Fibroblast of lung (primary cell): ENCODE data around the gene STX4. TPM values are rescaled to one million over a fixed set of nuclear protein-coding genes. Genes with fewer than 3 reads are reported as not detected.

ENCODE experiments used
- DNase-seq, 2 donors: peaks; one replicate each; pipeline versions ENCODE4 v3.0.0 to v3.0.0-alpha.2; 2010; ENCODE audit warnings: low read depth in 2 of 2
- H2AFZ ChIP-seq: 2 replicates; pipeline ENCODE4 v1.5.1; 2012; ENCODE audit warnings: low read length, control low read depth, inconsistent platforms
- H3K27ac ChIP-seq: 2 replicates; pipeline ENCODE4 v1.5.1; 2011; ENCODE audit warnings: low read length, control low read depth; ENCODE audit not compliant: insufficient read depth
- H3K27me3 ChIP-seq: 2 replicates; pipeline ENCODE4 v1.5.1; 2011; ENCODE audit warnings: mild to moderate bottlenecking, low read length; ENCODE audit not compliant: control insufficient read depth, insufficient read depth
- H3K36me3 ChIP-seq: 2 replicates; pipeline ENCODE4 v1.5.1; 2011; ENCODE audit warnings: low read length; ENCODE audit not compliant: control insufficient read depth, insufficient read depth
- H3K4me1 ChIP-seq: 2 replicates; pipeline ENCODE4 v1.5.1; 2011; ENCODE audit warnings: low read length; ENCODE audit not compliant: control insufficient read depth, insufficient read depth; ENCODE audit errors: extremely low read depth
- H3K4me2 ChIP-seq: 2 replicates; pipeline ENCODE4 v1.5.1; 2011; ENCODE audit warnings: low read length, control low read depth; ENCODE audit not compliant: insufficient read depth; ENCODE audit errors: extremely low read depth
- H3K4me3 ChIP-seq, 4 experiments: fragments of 200-600 bp in 1 of 4; sonication (generic) in 1 of 4; replicated peaks in 1 of 4; 2 replicates each; pipeline ENCODE4 v1.5.1; 2011 to 2016; ENCODE audit warnings: low read length in 4 of 4, low read depth in 3 of 4, mild to moderate bottlenecking in 3 of 4, control low read depth in 2 of 4, inconsistent platforms in 1 of 4, mixed read lengths in 1 of 4; ENCODE audit not compliant: insufficient read depth in 1 of 4; ENCODE audit errors: control extremely low read depth in 1 of 4
- H3K79me2 ChIP-seq: 2 replicates; pipeline ENCODE4 v1.5.1; 2012; ENCODE audit warnings: mild to moderate bottlenecking, low read length, inconsistent platforms; ENCODE audit not compliant: control insufficient read depth, insufficient read depth
- H3K9ac ChIP-seq: 2 replicates; pipeline ENCODE4 v1.5.1; 2011; ENCODE audit warnings: mild to moderate bottlenecking, low read length, control low read depth; ENCODE audit not compliant: insufficient read depth
- H3K9me3 ChIP-seq: 2 replicates; pipeline ENCODE4 v1.5.1; 2012; ENCODE audit warnings: low read depth, low read length; ENCODE audit not compliant: control insufficient read depth, insufficient read depth
- H4K20me1 ChIP-seq: 2 replicates; pipeline ENCODE4 v1.5.1; 2011; ENCODE audit warnings: low read length; ENCODE audit not compliant: control insufficient read depth, insufficient read depth; ENCODE audit errors: extremely low read depth
- EZH2 ChIP-seq: IDR thresholded peaks from 2 replicates; pipeline ENCODE4 v1.5.1; 2012; ENCODE audit warnings: low read length, control low read depth, mild to moderate bottlenecking; ENCODE audit errors: missing control alignments
- polyA plus RNA-seq, 2 donors: library from polyadenylated mRNA; depleted of rRNA in 1 of 2; stranded (reverse) in 1 of 2; unstranded in 1 of 2; fragments of >200 nt; gene quantifications; 2 replicates each; pipeline ENCODE4 v1.2.1, GENCODE V29; 2011 to 2012; ENCODE audit warnings: missing spikeins in 1 of 2
- total RNA-seq: library from RNA; depleted of rRNA; stranded (reverse); fragments of >200 nt; gene quantifications from 2 replicates; pipeline ENCODE4 v1.2.1, GENCODE V29; 2014
- TF ChIP-seq, protein P1 (sequence below), 2 donors: IDR thresholded peaks in 1 of 2; conservative IDR thresholded peaks in 1 of 2; 1 replicate in 1 of 2; 2 replicates in 1 of 2; pipeline ENCODE4 v1.5.1; 2011 to 2012; ENCODE audit warnings: low read length in 2 of 2, control low read depth in 1 of 2, inconsistent platforms in 1 of 2, low read depth in 1 of 2, mild to moderate bottlenecking in 1 of 2

Gene STX4
- total and polyA plus RNA-seq, 2 donors (not counting 1 experiment from before 2014, with no cell fraction given) = 37.5 to 42.8 TPM

DNA sequence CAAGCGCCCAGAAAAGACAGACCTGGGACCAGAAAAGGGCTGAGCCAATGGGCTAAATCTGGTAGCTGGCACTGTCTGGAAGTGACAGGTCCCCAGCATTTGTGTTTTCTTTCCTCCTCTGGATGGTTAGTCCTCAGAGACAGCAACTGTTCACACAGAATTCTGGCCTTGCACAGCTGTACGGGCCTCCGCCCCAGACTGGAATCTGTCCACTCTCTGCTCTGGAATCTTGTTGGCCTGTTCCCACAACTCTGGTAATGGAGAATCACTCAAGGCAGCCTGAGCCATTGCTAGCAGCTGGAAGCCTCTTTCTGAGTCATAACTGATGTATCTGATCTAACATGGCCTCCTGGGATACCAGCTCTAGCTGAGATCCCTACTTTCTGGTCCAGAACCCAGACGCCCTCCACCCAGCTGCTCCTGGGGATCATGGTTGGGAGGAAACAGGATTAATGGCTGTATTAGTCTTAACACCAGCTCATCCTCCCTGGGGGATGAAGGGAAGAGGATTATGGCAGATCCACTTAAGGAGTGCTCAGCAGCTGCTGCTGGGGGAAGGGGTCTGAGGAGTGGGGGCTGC is 31.6 kb downstream of the STX4 start:
- no peak overlapping the region for H2AFZ ChIP-seq
- peaks cover 59% of the 10 kb centered on the region for H3K79me2 ChIP-seq
- H3K9ac ChIP-seq = peak overlapping the region; percentile 61
- peaks cover 25% of the 10 kb centered on the region for H3K36me3 ChIP-seq
- no peaks in the 10 kb centered on the region for H3K27me3 ChIP-seq
- TF ChIP-seq, protein P1, sequence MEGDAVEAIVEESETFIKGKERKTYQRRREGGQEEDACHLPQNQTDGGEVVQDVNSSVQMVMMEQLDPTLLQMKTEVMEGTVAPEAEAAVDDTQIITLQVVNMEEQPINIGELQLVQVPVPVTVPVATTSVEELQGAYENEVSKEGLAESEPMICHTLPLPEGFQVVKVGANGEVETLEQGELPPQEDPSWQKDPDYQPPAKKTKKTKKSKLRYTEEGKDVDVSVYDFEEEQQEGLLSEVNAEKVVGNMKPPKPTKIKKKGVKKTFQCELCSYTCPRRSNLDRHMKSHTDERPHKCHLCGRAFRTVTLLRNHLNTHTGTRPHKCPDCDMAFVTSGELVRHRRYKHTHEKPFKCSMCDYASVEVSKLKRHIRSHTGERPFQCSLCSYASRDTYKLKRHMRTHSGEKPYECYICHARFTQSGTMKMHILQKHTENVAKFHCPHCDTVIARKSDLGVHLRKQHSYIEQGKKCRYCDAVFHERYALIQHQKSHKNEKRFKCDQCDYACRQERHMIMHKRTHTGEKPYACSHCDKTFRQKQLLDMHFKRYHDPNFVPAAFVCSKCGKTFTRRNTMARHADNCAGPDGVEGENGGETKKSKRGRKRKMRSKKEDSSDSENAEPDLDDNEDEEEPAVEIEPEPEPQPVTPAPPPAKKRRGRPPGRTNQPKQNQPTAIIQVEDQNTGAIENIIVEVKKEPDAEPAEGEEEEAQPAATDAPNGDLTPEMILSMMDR (conservative IDR thresholded peaks at IDR 0.05 in 1 of 2, IDR thresholded peaks at IDR 0.05 in 1 of 2; ENCODE audit: low read depth in 1 of 2, low read length in 2 of 2) = no peak
- no peak for TF ChIP-seq EZH2
- peak; percentile 93 to 96 for DNase-seq
- H3K9me3 ChIP-seq = no peaks in the 10 kb centered on the region
- H3K4me1 ChIP-seq = peaks cover 15% of the 10 kb centered on the region
- peak overlapping the region in 1 of 4 experiments; percentile 3 for H3K4me3 ChIP-seq
- H4K20me1 ChIP-seq = no peaks in the 10 kb centered on the region
- peak overlapping the region; percentile 67 for H3K4me2 ChIP-seq
- peak overlapping the region; percentile 89 for H3K27ac ChIP-seq

DNA sequence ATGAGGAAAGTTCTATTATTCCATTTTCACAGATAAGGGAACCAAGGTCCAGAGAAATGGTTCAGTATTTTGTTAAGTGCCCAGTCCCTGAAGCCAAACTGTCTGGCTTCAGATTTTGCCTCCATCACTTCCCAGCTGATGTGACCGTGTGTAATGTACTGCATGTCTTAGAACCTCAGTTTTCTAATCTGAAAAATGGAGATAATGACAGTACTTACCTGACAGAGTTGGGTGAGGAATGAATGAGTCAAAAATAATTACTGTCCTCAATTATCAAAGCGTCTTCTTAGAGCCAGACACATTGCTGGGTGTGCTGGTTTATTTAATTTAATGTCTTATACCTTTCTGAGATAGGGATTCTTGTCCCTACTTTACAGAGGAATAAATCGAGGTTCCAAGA is 34.0 kb downstream of the STX4 start:
- H3K9me3 ChIP-seq = no peaks in the 10 kb centered on the region

DNA sequence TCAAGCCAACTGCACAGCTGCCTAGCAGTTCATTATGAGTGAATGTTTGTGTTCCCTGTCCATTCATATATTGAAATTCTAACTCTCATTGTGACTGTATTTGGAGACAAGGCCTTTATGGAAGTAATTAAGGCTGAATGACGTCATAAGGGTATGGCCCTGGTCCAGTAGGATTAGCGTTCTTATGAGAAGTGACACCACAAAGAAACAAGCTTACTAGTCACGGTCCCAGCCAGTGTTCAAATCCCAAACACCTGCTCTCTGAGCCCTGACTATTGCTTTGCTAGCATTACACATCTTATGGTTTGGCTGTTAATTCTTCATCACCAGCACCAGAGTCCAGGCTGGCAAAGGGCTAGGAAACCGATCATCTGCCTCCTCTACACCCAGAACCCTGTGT is 38.5 kb downstream of the STX4 start:
- Histone ChIP-seq H2AFZ (no peak overlapping the region), H3K4me1 (no peaks in the 10 kb centered on the region)

More for the DNA sequence above, 34.0 kb downstream of the STX4 start:
- TF ChIP-seq, protein P1 (conservative IDR thresholded peaks at IDR 0.05 in 1 of 2, IDR thresholded peaks at IDR 0.05 in 1 of 2; ENCODE audit: low read depth in 1 of 2, low read length in 2 of 2) = no peak
- TF ChIP-seq EZH2 = no peak
- Histone ChIP-seq H3K79me2 (peaks cover 65% of the 10 kb centered on the region), H3K4me2 (no peak overlapping the region), H3K4me1 (peaks cover 15% of the 10 kb centered on the region), H3K9ac (no peak overlapping the region), H3K27ac (no peak overlapping the region), H3K4me3 (no peak overlapping the region), H4K20me1 (no peaks in the 10 kb centered on the region), H3K27me3 (no peaks in the 10 kb centered on the region), H2AFZ (no peak overlapping the region), H3K36me3 (peaks cover 11% of the 10 kb centered on the region)
- no peak for DNase-seq

More for the DNA sequence above, 38.5 kb downstream of the STX4 start:
- H3K27me3 ChIP-seq = no peaks in the 10 kb centered on the region
- H3K9ac ChIP-seq = peak overlapping the region; percentile 96
- TF ChIP-seq, protein P1 (conservative IDR thresholded peaks at IDR 0.05 in 1 of 2, IDR thresholded peaks at IDR 0.05 in 1 of 2; ENCODE audit: low read depth in 1 of 2, low read length in 2 of 2) = no peak
- no peak for TF ChIP-seq EZH2
- H3K4me3 ChIP-seq = peak overlapping the region; percentile 77 to 95 (median 90)
- peak overlapping the region; percentile 97 for H3K27ac ChIP-seq
- no peaks in the 10 kb centered on the region for H3K9me3 ChIP-seq
- peak overlapping the region; percentile 95 for H3K4me2 ChIP-seq
- H4K20me1 ChIP-seq = no peaks in the 10 kb centered on the region
- H3K79me2 ChIP-seq = peaks cover 72% of the 10 kb centered on the region
- H3K36me3 ChIP-seq = peaks cover 2% of the 10 kb centered on the region
- DNase-seq = peak; percentile 77 to 81
